Measurements from ENCODE around the gene IL25. TPM values are rescaled to one million over a fixed set of nuclear protein-coding genes. Genes with fewer than 3 reads are reported as not detected.
"Not testable (repeated sequence)": the region's sequence is repeated elsewhere in the genome, so short reads cannot be mapped to it uniquely, and the experiment has no call there.

Gene IL25
- total RNA-seq (2014; rRNA removed; shearing (Covaris generic)) = not detected in 2 replicates

DNA sequence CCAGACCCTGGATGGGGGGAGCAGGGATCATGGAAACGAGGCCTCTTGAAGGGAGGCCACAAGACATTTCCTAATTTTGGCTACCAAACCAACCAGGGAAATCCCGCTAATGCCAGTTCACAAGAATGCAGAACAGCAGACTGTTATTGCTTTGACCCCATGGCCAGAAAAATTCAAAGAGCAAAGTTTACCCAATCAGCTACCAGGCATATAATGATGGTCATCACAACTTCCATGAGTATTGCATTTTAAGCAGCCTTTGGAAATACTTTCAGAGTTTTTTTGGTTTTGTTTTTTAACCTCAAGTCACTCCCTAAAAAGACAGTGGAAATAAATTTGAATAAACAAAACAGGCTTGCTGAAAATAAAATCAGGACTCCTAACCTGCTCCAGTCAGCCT is at the start of gene IL25:
Gene IL25 (plus strand): TSS at position 301 of the 400 bp plus-strand sequence.
- no peak for DNase-seq (ENCODE audit: low spot score)
- in situ Hi-C loops (cut with HindIII; ENCODE audit: low sequenced_read_pairs) = no loop called here

GRCh38 chr14:23323838-23324454 is 48.7 kb upstream of the IL25 start:
- no peak for DNase-seq (ENCODE audit: low spot score)
- in situ Hi-C loops (cut with HindIII; ENCODE audit: low sequenced_read_pairs) = no loop called here

DNA sequence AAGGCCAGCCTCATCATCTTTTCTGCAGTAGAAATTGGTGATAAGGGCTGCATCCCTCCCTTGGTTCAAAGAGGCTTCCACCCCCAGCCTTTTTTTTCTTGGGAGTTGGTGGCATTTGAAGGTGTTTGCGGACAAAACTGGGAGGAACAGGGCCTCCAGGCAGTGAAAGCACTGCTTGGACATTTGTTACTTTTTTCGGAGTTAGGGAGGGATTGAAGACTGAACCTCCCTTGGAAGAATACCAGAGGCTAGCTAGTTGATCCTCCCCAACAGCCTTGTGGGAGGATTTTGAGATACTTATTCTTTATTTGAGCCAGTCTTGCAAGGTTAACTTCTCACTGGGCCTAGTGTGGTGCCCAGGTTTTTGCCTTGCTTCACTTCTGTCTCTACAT is 48.2 kb upstream of the IL25 start:
- DNase-seq (ENCODE audit: low spot score) = no peak
- in situ Hi-C loops (cut with HindIII; ENCODE audit: low sequenced_read_pairs) = no loop called here

GRCh38 chr14:23324993-23325392 is 47.6 kb upstream of the IL25 start:
- in situ Hi-C loops (cut with HindIII; ENCODE audit: low sequenced_read_pairs) = no loop called here
- DNase-seq (ENCODE audit: low spot score) = no peak

DNA sequence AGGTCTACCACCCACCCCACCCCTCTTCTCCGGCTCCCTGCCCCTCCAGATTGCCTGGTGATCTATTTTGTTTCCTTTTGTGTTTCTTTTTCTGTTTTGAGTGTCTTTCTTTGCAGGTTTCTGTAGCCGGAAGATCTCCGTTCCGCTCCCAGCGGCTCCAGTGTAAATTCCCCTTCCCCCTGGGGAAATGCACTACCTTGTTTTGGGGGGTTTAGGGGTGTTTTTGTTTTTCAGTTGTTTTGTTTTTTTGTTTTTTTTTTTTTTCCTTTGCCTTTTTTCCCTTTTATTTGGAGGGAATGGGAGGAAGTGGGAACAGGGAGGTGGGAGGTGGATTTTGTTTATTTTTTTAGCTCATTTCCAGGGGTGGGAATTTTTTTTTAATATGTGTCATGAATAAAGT is 46.9 kb upstream of the IL25 start:
- in situ Hi-C loops (cut with HindIII; ENCODE audit: low sequenced_read_pairs); DNase-seq (ENCODE audit: low spot score): not testable (repeated sequence)

- in situ Hi-C loops (cut with HindIII; ENCODE audit: low sequenced_read_pairs) = no loop called here
- DNase-seq (ENCODE audit: low spot score) = no peak
These were observed 45.9 kb upstream of the IL25 start for GRCh38 chr14:23326491-23327332.

DNA sequence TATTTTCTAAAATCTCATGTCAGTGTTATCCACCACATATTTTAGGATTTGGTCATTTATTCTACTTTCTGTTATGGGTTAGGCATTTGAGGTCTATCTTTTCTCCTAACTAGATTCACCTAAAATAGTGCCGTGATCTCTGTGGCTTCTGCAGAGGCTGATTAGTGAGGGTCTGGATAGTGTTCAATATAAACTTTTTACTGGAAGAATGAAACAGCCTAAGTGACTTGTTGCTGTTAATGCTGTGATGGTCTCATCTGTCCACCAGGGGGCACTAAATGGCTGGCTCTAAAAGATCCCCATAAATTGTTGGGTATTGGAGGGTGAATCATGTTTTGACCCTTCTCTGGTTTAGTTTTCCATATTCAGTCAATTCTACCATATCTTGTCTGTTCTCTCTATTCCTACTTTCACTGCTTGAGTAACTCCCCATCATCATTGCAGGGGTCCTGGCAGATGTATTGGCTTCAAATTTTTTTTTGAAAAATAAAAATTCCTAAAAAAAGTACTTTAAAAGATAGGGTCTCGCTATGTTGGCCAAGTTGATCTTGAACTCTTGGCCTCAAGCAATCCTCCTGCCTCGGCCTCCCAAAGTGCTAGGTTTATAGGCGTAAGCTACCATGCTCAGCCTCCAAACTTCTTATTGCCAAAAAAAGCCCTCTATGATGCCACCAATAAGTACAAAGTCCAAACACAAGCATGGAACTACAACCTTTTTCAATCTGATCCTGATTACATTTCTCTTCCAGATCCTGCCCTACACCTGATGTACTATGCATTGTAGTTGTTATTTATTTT is 44.5 kb upstream of the IL25 start:
- in situ Hi-C loops (cut with HindIII; ENCODE audit: low sequenced_read_pairs) = no loop called here
- DNase-seq (ENCODE audit: low spot score) = peak; percentile 86

- DNase-seq (ENCODE audit: low spot score) = no peak
- in situ Hi-C loops (cut with HindIII; ENCODE audit: low sequenced_read_pairs) = no loop called here
These were observed 37.0 kb upstream of the IL25 start for GRCh38 chr14:23335623-23336022.

DNA sequence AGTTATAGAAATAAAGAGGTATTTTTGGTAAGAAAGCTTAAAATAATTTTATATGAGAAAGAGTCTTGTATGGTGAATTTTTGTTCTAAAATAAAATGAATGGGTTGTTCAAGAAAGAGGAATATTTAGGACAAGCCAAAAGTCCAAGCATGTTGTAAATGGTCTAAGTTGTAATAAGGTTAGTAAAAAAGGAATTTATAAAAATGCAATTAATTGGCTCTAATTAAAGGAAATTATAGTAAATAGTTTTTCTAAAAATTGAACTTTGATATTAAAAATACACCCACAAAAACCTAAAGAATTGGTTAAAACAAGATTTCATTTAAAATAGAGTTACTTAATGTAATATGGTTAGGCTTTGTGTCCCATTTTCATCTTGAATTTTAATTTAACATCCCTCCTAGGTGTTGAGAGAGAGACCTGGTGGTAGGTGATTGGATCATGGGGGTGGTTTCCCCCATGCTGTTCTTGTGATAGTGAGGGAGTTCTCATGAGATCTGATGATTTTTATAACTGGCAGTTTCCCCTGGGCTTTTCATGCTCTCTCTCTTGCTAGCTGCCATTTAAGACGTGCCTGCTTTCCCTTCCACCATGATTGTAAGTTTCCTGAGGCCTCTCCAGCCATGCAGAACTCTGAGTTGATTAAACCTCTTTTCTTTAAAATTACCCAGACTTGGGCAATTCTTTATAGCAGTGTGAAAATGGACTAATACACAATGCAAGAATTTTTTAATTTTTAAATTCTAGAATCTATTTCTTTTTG is 32.9 kb upstream of the IL25 start:
- no peak for DNase-seq (ENCODE audit: low spot score)
- in situ Hi-C loops (cut with HindIII; ENCODE audit: low sequenced_read_pairs) = no loop called here

DNA sequence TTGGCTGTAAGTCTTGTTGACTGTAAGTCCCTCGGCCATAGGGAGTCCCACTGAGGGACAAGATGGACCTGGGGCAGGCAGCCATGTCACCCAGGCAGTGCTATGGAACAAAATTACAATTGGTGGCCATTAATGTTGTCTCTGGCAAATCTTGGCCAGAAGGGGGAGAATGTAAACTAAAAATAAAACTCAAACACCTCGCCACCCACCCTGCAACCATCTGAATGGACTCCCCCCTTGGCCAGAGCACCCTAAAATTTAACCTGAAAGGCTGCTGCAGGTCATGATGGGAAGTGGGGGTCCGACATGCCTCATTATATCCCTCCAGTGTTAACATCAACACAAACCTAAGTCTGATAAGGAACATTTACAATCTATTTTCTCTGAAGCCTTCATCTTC is 28.1 kb upstream of the IL25 start:
- in situ Hi-C loops (cut with HindIII; ENCODE audit: low sequenced_read_pairs) = no loop called here
- no peak for DNase-seq (ENCODE audit: low spot score)

DNA sequence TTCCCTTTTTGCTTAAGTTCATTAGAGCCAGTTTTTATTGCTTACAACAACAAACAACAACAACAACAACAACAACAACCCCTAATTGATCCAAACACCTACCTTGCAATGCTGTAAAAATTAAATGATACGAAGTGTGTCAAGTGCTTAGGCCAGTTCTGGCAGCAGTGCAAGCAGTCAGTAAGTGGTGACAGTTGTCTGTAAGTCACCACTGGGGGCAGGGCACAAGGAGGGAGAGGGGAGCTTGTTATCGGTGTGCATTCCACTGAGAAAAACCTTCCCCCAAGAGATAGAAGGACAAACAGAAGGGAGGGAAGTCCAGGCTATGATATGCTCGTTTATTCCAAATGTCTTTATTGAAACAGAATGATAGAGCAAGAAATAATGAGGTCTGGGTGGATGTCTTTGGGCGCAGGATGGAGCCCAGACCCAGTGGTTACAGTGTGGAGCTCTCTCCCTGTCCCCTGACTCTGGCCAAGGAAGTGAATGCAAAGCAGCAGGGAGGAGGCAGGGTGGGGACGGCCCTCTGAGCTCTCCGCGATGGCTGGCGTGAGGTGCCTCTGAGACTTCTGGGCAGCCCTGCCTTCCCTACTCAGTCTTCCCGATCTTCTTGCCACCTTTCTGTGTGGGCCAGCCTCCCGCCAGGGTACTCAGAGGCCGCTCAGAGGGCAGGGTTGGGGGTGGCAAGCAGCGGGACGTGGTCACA is 26.5 kb upstream of the IL25 start:
- in situ Hi-C loops (cut with HindIII; ENCODE audit: low sequenced_read_pairs) = no loop called here
- no peak for DNase-seq (ENCODE audit: low spot score)

DNA sequence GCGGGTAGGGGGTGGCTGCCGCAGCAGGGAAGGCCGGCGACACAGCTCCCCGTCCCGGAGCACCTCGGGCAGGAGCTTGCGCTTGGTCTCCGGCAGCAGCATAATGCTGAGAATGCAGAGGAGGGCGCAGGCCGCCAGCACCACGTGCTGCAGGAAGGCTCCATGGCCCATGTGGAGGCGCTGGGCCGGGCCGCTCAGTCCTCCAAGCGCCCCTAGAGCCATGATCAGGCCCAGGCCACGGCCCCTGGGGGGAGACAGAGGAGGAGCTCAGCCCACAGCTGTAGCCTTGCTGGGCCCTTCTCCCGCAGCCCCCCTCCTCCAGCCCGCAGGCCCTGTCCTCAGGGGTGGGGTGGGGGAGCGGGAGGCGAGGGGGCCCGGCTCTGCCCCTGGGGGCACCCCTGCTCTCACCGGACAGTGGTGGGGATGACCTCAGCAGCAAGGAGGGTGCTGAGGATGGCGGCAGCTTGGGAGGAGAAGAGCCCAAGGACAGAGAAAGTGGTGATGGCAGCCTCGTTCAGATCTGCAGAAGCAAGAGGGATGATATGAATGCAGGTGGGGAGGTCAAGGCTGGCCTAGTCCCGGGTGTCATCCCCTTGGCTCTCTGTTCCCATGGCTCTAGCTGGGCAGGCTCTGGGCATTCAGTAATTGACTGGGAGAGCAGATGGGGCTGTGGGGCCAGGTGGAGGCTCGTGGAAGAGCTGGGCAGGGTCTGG is 25.8 kb upstream of the IL25 start:
- DNase-seq (ENCODE audit: low spot score) = no peak
- in situ Hi-C loops (cut with HindIII; ENCODE audit: low sequenced_read_pairs) = no loop called here

GRCh38 chr14:23347406-23348296 is 25.0 kb upstream of the IL25 start:
- in situ Hi-C loops (cut with HindIII; ENCODE audit: low sequenced_read_pairs) = no loop called here
- no peak for DNase-seq (ENCODE audit: low spot score)

- in situ Hi-C loops (cut with HindIII; ENCODE audit: low sequenced_read_pairs) = no loop called here
These were observed 24.3 kb upstream of the IL25 start for GRCh38 chr14:23348297-23348655.

GRCh38 chr14:23349156-23349845 is 23.3 kb upstream of the IL25 start:
- in situ Hi-C loops (cut with HindIII; ENCODE audit: low sequenced_read_pairs) = no loop called here
- DNase-seq (ENCODE audit: low spot score) = no peak

More at GRCh38 chr14:23348297-23348655, 24.3 kb upstream of the IL25 start:
- DNase-seq (ENCODE audit: low spot score) = no peak

- in situ Hi-C loops (cut with HindIII; ENCODE audit: low sequenced_read_pairs) = no loop called here
- peak; percentile 54 for DNase-seq (ENCODE audit: low spot score)
These were observed 20.7 kb upstream of the IL25 start for GRCh38 chr14:23351681-23352505.
